Neural progenitor cell (in vitro differentiated cells): ENCODE data around the gene CFAP45.

Source experiments
- EZH2 ChIP-seq: fragments of 200-600 bp; sonication (generic); IDR thresholded peaks from 2 replicates; pipeline ENCODE4 v1.6.1; 2017; ENCODE audit warnings: antibody characterized with exemption, mild to moderate bottlenecking, moderate library complexity
- EZH2phosphoT487 ChIP-seq: fragments of 200-600 bp; sonication (generic); IDR thresholded peaks from 2 replicates; pipeline ENCODE4 v1.6.1; 2017; ENCODE audit warnings: antibody characterized with exemption
- TF ChIP-seq, protein P1 (sequence below): fragments of 200-600 bp; sonication (generic); IDR thresholded peaks from 2 replicates; pipeline ENCODE4 v1.5.1; 2017; ENCODE audit warnings: antibody characterized with exemption, mild to moderate bottlenecking

GRCh38 chr1:159944623-159945455 lies 44.9 kb upstream of the CFAP45 start:
- TF ChIP-seq, protein P1, sequence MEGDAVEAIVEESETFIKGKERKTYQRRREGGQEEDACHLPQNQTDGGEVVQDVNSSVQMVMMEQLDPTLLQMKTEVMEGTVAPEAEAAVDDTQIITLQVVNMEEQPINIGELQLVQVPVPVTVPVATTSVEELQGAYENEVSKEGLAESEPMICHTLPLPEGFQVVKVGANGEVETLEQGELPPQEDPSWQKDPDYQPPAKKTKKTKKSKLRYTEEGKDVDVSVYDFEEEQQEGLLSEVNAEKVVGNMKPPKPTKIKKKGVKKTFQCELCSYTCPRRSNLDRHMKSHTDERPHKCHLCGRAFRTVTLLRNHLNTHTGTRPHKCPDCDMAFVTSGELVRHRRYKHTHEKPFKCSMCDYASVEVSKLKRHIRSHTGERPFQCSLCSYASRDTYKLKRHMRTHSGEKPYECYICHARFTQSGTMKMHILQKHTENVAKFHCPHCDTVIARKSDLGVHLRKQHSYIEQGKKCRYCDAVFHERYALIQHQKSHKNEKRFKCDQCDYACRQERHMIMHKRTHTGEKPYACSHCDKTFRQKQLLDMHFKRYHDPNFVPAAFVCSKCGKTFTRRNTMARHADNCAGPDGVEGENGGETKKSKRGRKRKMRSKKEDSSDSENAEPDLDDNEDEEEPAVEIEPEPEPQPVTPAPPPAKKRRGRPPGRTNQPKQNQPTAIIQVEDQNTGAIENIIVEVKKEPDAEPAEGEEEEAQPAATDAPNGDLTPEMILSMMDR, result no peak
- TF ChIP-seq EZH2 (no peak), EZH2phosphoT487 (no peak)
